HL-60 (cell line): ENCODE data around the gene MARK2.

Experiments
- CTCF ChIP-seq: IDR thresholded peaks from one replicate; pipeline ENCODE4 v1.5.1; 2011; ENCODE audit warnings: low read length, control low read depth, inconsistent platforms; ENCODE audit not compliant: insufficient read depth
- GABPA ChIP-seq: IDR thresholded peaks from 2 replicates; pipeline ENCODE4 v1.6.1; 2012; ENCODE audit warnings: low read depth
- POLR2AphosphoS5 ChIP-seq: IDR thresholded peaks from 2 replicates; pipeline ENCODE4 v1.6.1; 2012; ENCODE audit warnings: low read depth
- REST ChIP-seq: IDR thresholded peaks from 2 replicates; pipeline ENCODE4 v1.6.1; 2012; ENCODE audit warnings: low read depth; ENCODE audit not compliant: insufficient replicate concordance

- TF ChIP-seq CTCF (no peak), POLR2AphosphoS5 (no peak), REST (no peak), GABPA (no peak)
Observed at GRCh38 chr11:63893355-63893754, 54.4 kb downstream of the MARK2 start.
